Measurements from ENCODE around the gene PLEKHG2.
A peak's percentile ranks its signal among the peaks of the same experiment; 100 is the strongest.

PLEKHG2 gene, protein sequence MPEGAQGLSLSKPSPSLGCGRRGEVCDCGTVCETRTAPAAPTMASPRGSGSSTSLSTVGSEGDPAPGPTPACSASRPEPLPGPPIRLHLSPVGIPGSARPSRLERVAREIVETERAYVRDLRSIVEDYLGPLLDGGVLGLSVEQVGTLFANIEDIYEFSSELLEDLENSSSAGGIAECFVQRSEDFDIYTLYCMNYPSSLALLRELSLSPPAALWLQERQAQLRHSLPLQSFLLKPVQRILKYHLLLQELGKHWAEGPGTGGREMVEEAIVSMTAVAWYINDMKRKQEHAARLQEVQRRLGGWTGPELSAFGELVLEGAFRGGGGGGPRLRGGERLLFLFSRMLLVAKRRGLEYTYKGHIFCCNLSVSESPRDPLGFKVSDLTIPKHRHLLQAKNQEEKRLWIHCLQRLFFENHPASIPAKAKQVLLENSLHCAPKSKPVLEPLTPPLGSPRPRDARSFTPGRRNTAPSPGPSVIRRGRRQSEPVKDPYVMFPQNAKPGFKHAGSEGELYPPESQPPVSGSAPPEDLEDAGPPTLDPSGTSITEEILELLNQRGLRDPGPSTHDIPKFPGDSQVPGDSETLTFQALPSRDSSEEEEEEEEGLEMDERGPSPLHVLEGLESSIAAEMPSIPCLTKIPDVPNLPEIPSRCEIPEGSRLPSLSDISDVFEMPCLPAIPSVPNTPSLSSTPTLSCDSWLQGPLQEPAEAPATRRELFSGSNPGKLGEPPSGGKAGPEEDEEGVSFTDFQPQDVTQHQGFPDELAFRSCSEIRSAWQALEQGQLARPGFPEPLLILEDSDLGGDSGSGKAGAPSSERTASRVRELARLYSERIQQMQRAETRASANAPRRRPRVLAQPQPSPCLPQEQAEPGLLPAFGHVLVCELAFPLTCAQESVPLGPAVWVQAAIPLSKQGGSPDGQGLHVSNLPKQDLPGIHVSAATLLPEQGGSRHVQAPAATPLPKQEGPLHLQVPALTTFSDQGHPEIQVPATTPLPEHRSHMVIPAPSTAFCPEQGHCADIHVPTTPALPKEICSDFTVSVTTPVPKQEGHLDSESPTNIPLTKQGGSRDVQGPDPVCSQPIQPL (N-terminal part only)

DNA sequence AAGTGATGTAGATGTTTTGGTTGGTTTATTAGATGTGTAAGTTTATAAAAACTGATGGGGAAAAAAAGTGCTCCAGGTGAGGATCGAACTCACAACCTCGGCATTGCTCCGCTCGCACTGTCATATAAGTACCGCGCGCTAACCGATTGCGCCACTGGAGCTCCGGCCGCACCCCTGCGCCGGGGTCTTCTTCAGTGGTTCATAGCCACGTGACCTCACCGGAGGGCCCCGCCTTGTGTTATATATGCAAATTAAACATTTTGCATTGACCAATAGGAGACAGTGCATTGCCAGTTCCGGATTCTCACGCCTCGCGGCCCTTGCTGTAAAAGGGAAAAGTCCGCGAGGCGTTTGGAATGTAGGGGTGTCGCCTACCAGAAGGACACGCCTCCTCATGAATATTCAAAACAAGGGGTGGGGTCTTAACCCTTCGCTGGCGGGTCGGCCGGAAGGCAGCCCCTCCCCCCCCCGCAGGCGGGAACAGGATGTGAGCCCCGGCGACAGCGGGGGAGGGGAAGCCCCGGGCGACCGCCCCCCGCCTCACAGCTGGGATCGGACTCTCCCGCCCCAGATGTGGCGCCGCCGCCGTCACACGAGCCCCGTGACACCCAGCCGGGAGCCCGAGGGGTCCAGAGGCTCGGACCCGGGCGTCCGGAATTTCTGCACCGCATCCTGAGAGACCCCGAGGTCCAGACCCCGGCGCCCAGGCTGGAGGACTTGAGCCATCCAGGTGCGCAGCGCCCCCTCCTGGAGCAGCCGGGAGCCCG is at the start of gene PLEKHG2:
Gene PLEKHG2, plus strand, starts transcription at position 570 of the 767 bp plus-strand sequence. CDS start 1,418 bp downstream, outside the sequence.
- TF ChIP-seq, protein P1, sequence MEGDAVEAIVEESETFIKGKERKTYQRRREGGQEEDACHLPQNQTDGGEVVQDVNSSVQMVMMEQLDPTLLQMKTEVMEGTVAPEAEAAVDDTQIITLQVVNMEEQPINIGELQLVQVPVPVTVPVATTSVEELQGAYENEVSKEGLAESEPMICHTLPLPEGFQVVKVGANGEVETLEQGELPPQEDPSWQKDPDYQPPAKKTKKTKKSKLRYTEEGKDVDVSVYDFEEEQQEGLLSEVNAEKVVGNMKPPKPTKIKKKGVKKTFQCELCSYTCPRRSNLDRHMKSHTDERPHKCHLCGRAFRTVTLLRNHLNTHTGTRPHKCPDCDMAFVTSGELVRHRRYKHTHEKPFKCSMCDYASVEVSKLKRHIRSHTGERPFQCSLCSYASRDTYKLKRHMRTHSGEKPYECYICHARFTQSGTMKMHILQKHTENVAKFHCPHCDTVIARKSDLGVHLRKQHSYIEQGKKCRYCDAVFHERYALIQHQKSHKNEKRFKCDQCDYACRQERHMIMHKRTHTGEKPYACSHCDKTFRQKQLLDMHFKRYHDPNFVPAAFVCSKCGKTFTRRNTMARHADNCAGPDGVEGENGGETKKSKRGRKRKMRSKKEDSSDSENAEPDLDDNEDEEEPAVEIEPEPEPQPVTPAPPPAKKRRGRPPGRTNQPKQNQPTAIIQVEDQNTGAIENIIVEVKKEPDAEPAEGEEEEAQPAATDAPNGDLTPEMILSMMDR (IDR thresholded peaks at IDR 0.05; ENCODE audit: low read depth, low read length), result peak; percentile 68; the same call in 1 of the 2 replicates
- H3K4me3 ChIP-seq (ENCODE audit: low read depth, low read length), result peak within 1 kb of the TSS; percentile 89

DNA sequence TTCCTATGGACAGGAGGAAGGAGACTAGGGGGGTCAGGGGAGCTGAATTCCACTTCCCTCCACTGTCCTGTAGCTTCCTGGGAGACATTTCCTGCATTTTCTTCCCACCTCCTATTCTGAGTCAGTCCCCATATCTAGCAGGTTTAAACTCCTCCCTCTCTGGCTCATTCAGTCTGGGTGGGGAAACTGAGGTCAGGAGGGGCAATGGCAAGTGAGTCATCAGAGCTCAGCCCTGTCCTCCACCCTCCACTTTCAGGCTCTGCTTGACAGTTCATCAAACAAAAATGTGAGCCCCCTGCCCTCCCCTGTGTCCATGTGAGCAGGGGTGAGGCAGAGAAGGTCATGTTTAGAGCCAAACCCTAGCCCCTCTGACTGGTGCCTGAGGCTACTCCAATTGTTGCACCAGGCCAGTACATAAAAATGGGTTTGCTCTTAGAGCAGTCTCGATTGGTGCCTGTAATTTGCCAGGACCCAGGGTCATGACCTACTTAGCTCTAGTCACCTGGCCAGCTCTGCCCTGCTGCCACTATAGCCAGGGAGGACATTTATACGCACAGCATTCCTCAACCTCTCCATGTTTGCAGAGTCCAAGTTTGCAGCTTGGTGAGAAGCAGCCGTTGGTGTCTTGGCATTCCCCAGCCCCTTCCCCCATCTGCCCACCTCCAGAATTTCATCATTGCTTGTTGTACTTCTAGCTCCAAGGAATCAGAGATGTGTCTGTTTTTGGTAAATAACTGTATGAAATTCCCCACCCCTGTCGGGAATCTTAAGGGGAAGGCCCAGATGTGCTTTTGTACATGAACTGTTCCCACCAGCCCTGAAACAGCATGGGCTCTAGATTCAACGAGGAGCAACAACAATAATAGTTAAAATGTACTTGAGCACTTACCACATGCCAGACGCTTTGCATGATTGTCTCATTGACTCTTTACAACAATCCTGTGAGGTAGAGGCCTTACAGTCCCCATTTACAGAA is 49.5 kb upstream of the PLEKHG2 start:
- H3K4me3 ChIP-seq (ENCODE audit: low read depth, low read length), result no peak overlapping the region
- TF ChIP-seq, protein P1 (IDR thresholded peaks at IDR 0.05; ENCODE audit: low read depth, low read length), result no peak

- TF ChIP-seq, protein P1 (IDR thresholded peaks at IDR 0.05; ENCODE audit: low read depth, low read length), result no peak
- H3K4me3 ChIP-seq (ENCODE audit: low read depth, low read length), result no peak overlapping the region
Observed at GRCh38 chr19:39363901-39364457, 48.5 kb upstream of the PLEKHG2 start.

- H3K4me3 ChIP-seq (ENCODE audit: low read depth, low read length), result no peak overlapping the region
- TF ChIP-seq, protein P1 (IDR thresholded peaks at IDR 0.05; ENCODE audit: low read depth, low read length), result no peak
Observed at GRCh38 chr19:39365531-39365930, 46.9 kb upstream of the PLEKHG2 start.

DNA sequence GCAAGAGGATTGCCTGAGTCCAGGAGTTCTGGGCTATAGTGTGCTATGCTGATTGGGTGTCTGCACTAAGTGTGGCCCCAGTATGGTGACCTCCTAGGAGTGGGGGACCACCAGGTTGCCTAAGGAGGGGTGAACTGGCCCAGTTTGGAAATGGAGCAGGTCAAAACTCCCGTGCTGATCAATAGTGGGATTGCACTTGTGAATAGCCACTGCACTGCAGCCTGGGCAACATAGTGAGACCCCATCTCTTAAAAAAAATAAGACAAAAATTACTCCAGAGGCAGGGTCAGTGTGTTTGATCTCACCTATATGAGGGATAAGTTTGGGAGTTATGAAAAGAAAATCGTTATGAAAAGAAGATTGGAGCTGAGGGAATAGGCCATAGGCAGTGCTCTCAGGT is 43.3 kb upstream of the PLEKHG2 start:
- no peak overlapping the region for H3K4me3 ChIP-seq (ENCODE audit: low read depth, low read length)
- TF ChIP-seq, protein P1 (IDR thresholded peaks at IDR 0.05; ENCODE audit: low read depth, low read length), result no peak

All from WI38 (cell line).